T-helper 9 cell (primary cell): ENCODE measurements around the gene EPHB3.

Source experiments
- DNase-seq: peaks from one replicate; pipeline ENCODE4 v3.0.0-alpha.2; 2020

EPHB3 gene

DNA sequence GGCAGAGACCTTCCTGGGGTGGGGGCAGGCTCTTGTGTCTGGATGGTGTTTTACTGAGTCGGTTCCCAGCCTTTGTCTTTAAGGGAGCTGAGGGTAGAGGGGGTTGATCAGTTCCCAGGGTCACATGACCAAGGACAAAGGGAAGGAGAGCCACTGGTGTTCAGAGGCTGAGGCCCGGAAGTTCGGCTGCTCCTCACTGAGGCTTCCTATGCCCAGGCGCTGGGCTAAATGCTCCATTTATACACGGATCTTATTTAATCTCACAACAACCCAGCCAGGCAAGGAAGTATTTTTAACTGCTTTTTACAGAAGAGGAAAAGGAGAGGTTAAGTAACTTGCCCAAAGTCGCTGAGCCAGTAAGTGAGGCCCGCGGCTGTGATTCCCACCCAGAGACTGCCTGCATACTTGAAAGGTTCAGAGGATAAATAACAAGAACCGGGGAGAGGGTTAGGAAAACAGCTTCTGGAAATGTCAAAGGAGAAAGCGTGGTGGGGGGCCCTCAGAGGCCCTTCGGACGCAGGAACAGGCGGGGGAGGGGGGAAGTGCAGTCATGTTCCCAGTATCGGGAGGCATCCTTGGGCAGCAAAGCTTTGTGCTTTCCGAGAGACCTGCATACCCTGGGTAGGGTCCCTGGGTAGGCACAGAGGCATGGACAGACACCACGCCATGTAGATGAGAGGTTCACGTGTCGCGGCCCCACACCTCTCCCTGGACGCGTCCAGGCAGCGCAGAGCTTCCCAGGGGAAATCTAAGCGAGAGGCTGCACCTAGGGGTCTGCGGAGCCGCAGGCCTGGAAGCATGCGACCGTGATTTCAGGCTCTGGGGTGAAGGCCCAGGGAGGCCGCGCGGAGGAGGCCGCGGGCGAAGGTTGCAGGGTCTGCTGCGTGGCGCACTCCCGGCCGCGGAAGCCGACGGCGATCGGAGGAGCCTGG lies 21.3 kb downstream of the EPHB3 start:
- no peak for DNase-seq

DNA sequence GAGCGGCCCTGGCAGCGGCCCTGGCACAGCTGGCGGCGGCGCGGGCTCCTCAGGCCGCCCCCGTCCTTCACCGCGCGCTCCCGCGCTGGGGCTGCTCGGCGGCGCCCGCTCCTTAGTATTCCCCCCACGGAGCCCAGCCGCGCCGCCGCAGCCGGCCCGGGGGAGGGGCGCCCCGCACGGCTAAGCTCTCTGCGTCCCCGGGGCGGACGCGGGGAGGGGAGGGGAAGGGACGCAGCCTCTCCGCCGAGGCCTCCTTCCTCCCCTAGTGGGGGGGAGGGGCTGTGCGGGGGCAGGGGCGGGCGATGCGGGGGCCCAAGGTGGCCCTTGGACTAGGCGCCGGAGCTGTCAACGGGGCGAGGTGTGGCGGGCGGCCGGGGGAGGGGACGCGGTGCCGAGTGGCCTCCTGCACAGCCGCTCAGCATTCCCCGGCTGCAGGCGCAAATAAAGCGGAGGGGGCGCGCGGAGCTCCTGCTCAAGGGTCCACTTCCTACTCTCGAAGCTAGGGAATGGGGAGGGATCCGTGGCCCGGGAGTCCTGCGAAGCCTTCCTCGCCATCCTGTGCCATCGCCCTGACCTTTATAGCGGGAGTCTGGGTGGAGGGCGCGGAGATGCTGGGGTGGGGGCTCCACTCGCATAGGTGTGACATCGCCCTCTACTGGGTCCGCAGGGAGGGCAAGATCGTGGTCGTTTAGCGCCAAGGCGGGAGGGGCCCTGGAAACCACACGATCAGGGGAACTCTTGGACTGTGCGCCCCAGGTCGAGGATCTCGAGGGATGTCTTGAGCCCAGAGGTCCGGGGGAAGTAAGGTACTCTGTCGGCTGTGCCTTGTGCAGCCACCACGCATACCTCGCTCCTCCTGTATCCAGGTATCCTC lies 22.2 kb downstream of the EPHB3 start:
- no peak for DNase-seq

DNA sequence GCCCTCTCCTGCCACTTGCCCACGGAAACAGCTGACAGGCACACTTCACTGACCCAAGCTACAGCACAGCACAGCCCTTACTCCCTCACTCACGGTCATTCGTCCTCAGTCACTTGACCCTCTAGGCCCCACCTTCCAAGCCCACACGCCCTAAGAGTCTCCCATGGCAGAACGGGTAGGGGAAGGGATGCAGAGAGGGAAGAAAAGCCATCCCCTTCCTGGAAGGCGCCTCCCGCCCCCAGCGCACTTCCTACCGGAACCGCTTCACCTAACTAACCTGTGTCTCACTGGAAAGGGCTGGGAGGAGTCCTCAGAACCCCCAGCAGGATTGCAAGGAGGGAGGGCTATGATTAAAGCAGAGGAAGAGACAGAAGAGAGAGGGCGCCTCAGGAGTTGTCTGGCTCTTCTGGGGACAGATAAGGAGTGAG lies 22.9 kb downstream of the EPHB3 start:
- no peak for DNase-seq

DNA sequence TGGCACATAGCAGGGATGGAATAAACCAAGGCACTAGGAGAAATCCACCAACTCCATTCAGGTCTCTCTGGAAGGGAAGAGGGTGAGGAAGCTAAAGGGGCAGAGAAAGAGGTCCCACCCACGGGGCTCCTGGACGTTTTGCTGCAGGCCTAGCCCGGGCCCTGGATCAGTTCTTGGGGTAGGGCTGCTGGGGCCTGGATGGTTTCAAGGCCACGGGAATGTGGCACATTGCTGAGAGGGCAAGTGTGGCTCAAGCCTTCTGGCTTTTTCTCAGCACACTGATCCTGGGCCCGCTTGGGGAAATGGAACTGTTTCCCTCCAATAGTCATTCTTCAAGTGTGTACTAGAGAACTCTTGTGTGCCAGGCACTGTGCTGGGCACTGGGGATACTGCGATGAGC lies 24.0 kb downstream of the EPHB3 start:
- DNase-seq = no peak

DNA sequence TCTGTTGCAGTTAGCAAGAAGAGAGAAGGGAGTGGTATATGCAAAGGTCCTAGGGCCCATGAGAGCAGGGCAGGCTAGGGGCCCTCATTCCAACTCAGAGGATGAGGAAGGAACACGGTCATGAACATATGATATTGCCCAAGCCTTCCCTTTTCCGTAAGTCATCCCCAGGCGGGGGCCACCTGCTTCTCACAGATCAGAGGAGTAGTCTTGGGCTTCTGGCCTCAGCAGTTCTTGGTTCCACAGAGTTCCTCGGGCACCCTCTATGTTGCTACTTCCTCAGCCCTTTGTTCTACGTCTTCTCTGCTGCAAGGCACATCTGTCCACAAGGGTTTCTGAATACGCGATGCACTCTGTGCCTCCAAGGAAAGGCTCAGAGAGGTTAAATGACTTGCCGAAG lies 25.3 kb downstream of the EPHB3 start:
- DNase-seq = no peak

DNA sequence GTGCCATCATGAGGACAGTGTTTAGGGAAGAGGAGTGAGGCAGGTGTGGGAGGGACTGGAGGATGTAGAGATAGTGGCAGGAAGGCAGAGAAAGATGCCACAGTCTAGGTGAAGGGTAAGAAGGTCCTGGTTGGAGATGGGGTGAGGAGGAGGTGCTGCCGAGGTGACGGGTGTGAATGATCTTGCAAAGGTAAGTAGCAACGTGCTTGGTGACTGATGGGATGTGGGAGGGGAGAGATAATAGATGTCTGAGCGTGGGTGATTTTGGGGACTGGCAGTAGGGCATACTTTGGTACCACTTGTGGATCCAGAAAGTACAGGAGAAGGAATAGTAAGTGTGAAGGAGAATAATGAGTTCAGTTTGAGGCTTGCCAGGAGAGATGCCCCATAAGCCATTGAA lies 27.2 kb downstream of the EPHB3 start:
- DNase-seq = no peak

DNA sequence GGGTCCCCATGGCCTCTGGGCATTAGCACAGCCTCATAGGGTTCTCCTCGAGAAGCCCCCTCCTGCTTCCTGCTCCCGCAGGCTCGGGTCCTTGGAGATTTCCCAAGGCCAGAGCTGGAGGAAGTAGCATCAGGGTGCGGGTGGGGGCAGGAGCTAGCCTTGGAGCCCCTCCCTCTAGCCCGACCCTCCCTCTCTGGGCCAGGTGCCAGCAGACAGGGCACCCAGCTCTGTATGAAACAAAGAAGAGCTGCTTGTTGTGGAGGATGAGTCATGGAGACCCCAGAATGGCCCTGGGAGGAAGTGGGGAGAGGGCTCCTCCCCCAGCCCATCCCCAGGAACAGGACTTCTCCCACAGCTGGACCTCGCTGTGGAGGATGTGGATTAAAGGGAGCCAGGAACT lies 29.2 kb downstream of the EPHB3 start:
- DNase-seq = no peak

DNA sequence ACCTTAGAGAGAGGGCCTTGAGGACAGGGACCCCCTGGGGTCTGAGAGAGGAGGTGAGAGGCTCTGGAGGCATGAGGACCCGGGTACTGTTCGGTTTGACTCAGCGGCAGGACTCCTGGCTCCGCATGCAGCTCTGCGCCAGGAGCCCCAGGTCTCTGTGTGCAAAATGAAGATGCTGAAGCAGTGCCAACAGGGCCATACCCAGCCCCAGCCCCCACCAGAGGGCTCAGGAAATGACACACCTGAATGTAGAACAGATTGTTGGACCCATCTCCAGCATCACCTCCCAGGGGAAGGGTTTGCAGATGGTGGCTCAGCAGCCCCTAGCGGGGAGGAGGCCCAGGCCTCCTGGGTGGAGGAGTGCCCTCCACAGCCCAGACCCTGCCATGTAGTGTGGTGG lies 30.2 kb downstream of the EPHB3 start:
- no peak for DNase-seq

DNA sequence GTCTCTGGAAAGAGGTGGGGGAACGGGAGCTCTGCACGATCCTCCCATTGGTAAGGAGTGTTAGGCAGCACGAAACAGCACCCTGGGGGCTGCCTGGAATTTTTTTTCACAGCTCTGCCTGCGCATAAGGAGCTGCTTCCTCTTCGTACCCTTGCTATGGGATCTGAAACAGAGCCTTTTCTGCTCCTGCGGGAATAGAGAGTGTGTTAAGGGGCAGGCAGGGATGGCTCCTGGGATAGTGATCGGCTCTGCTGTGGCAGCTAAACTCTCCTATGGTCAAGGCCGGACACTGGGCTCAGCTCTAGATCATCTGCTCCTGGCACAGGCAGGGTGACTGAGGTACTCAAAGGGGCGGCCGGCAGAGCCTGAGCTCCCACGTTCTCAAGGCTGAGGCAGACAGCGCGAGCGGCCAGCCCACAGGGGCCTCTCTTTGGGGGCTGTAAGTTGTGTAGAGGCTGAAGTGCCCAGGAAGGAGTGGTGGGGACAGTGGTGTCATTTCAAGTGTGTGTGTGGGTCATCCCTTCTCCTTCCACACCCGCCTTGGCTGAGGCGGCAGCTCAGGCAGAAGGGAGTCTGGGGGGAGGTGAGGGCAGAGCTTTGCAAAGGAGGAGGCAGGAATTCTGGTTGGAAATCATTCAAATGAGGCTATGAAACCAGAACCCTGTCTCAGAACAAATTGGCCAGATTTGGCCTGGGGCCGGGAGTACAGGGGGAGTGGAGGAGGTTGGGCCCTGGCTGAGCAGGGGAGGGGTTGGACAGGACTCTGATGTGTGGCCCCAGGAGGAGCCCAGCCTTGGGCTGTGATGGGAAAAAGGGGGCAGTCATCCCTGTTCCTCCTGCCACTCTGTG lies 31.0 kb downstream of the EPHB3 start:
- DNase-seq = no peak

DNA sequence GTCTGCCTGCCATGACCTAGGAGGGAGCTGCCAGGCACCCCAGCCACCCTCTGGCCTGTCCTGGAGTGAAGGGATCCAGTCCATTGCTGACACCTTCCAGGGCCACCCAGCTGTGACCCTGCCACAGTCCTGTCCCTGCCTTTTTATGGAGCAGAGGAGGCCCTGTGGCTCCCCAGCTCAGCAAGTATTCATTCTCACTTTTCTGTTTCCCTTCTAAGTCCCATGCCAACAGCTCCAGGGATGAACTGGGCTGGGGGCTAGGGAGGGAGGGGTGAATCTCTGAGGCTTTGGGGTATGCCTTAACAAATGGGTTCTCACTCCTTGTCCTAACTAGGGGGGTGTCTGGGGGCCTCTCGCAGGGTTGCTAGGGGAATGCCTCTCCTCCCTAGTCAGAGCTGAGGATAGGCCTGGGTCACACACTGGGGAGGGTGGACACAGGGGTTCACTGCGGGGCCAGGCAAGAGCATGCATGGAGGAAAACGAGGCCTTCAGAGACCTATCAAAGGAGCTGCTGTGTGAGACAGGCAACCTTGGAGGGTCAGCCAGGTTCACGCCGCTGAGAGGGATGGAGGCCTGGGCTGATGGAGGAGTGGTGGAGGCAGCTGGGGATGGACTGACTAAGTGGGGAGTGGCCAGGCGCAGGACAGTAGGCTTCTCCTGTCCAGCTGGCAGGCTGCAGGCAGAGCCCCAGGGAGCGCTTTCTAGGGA lies 31.8 kb downstream of the EPHB3 start:
- no peak for DNase-seq

DNA sequence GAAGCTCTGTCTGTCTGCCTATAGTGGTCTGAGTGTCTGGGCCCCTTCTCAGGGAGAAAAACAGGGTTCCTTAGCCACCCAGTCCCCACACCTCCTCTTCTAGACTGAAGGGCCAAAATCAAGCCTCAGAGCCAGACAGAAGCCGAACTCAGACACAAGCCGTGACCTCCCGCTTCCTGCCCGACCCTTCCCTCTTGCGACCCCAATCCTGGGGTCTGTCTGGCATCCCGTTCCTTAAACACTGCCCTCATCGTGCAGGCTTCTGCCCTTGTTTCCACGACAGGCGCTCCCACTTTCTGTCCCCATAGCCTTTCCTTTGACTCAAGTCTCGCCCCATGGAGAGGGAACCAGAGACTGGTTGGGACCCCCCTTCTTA lies 32.3 kb downstream of the EPHB3 start:
- DNase-seq = no peak

DNA sequence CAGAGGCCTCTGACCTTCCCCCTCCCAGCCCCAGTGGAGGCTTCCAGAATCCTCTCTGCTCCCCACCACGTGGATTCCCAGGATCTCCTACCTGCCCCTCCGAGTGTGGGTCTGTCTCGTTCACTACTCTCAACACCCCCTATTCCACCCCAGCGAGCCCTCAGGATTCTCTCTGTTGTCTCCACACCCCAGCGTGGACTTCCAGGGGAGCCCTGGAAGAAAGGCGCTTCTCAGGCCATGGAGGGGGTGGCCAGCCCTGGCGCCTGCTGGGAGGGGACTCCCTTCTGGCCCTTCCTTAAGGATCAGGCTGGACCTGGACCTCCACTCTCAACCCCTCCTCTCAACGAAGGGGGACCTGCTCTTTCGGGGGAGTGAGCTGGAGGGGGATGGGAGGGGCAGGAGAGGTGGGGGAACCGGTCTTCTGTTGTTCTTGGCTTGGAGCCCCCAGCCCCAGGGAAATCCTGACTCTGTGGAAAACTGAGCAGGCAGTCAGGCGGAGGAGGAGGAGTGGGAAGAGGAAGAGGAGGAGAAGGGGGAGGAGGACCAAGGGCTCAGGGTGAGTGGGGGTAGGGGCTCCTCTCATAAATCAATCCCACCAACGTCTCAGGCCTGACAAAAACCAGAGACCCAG lies 32.9 kb downstream of the EPHB3 start:
- DNase-seq = no peak

DNA sequence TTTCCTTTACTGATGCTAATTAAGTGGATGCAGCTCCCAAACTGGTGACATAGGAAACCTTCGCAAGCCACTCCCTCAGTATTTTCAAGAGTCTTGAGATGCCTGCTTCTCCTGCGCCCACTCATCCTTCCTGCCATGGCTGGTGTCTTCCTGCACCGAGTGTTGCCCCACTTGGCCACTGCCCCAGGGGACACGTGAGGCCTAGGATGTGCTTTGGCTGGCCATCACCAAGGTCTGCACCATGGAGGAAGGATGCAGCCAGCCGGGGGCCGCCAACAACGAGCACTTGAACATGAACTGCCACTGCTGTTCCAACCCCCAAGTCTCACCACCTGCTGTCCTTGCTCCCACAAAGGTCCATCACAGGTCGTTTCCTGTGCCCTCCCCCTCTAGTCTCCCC lies 34.1 kb downstream of the EPHB3 start:
- no peak for DNase-seq

DNA sequence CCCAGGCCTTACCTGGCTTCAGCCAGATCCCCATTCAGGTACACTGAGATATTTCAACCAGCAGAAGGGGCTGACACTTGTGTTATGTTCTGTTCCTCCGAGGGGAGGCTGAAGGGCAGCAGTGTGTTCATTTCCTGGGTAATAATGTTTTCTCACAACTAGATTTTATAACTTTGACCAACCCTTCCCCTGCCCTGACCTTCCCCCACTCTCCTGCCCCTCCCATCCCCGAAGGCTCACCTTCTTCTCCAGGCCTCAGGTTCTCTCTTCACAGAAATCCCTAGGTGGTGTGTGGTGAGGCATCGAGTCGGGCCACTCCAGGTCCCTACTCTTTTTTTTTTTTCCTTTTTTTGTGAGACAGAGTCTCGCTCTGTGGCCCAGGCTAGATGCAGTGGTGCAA lies 34.6 kb downstream of the EPHB3 start:
- no peak for DNase-seq

DNA sequence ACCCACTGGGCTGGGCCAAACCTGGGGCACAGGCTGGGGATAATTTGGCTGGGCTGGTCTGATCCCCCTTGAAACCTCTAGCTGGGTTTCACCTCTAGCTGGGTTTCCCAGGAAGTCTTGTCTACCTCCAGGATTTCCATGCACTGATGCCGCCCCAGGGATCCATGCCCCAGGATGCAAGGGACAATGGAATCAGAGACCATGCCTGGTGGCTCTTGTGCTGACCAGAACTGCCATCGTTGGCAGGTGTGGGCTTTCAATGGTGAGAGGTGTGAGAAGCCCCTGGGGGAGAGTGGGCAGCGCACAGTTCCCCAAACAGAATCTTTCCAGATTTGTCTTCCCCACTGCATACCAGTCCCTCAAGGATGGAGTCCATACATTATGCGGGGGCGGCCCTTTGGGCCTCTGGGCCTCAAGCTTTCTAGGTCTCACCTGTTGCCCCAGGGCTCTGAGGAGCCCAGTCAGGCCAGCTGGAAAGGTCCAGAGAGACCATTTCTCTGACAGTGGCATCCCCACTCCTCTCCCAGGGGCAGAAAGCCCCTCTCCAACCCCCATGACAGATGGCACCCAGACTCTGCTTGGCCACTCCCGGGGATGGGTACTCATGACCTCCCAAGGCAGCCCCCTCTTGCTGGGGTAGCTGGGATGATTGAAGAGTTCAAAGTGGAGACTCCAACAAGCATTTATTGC lies 35.4 kb downstream of the EPHB3 start:
- DNase-seq = no peak

DNA sequence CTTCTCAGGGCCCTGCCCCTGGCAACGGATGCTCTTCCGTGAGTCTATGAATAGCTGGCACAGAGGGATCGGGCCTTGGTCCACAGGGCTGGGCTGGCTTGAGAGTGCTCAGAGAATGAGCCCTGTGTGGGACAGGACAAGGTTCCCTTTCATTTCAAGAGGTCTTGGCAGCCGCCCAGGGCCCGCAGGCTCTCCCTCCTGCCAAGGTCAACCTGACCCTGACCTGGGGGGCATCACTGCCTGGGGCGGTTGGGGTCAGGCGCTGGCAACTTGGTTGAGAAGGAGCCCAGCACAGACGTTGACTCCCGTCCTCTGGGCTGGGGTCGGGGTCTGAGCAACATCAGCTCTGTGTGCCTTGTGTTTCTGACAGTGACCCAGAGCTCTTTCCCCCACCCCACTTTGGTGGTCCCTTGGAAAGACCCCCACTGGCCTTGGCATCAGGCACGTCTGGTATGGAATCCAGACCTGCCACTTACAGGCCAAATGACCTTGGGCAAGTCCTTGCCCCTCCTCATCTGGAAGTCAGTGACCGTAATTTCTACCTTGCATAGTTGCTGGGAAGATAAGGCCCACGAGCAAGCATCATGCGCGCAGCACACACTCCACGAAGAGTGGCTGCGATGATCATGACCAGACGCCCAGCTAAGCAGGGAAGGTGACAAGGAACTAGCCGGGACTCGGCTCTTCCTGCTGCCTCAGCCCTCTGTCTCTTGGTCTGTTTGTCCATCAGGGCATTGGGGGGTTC lies 36.4 kb downstream of the EPHB3 start:
- no peak for DNase-seq

DNA sequence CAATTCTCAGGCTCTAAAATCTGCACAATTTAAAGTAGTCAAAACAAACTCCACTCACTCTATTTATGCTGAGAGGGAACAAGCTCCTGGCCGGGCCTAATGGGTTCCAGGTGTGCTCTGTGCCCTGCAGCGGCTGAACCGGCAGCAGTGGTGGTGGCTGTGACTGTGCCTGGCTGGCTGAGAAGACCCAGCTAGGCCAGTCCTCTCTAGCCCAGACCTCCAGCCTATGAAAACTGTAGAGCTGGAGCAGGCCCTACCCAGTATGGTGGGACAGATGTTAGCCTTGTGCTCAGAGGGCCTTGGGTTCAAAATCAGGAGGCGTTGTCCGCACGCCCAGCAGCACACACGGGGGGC lies 37.0 kb downstream of the EPHB3 start:
- no peak for DNase-seq

DNA sequence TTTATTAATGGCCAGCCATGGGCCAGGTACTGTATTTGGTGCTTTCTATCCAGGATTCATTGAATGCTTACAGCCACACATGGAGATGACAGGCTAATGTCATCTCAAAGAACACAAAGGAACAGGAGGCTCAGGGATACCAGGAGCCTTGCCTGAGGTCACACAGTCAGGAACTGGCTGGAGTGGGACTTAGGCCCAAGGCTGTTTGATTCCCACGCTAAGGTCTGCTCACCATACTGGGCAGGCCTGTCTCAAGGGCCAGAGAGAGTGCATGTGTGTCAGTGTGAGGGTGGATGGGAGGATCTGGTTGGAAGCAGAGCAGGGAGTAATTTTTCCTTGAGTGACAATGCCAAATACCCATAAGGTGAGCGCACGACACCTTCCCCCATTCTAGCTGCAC lies 37.6 kb downstream of the EPHB3 start:
- DNase-seq = no peak

DNA sequence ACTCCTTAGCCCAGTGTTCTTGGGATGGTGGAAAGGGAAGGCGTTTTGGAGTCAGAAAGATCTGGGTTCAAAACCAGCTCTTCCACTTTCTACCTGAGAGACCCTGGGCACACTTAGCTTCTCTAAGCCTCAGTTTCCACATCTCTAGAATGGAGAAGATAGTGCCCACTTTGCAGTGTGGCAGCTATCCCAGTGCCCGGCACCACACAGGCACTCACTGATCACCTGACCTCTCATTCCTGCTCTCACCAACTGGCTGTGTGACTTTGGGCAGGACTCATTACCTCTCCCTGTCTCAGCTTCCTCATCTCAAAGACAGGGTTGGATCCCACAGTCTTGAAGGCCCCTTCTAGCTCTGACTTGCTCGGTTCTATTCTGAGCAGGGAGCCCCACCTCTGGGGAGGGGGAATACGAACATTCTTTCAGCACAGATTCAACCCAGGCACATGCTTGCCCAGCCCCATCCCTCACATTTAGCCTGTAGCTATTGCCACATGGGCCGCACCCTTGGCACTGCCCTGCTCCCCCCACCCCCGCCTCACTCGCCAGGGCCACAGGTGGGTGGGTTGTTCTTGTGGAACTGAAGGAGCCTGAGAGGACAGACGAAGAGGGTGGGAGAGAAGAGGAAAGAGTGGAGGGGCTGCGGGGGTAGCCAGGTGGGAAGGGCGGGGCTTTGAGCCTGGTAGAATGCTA lies 39.2 kb downstream of the EPHB3 start:
- DNase-seq = no peak
